T47D (cell line): ENCODE measurements around the gene NGRN.

Experiments used
- DNase-seq, 2 experiments: peaks; one replicate each; pipeline versions ENCODE4 v3.0.0 to v3.0.0-alpha.2; 2011 to 2012; ENCODE audit warnings: low read depth in 1 of 2, low spot score in 1 of 2
- JUND ChIP-seq: IDR thresholded peaks from 2 replicates; pipeline ENCODE4 v1.6.1; 2012; ENCODE audit warnings: low read depth
- in situ Hi-C: cut with HindIII; loops from 2 replicates; pipeline ENCODE4 v1.10.0; 2016; ENCODE audit warnings: low sequenced_read_pairs, low pct_unique_long_range_greater_than_20kb

The NGRN gene

DNA sequence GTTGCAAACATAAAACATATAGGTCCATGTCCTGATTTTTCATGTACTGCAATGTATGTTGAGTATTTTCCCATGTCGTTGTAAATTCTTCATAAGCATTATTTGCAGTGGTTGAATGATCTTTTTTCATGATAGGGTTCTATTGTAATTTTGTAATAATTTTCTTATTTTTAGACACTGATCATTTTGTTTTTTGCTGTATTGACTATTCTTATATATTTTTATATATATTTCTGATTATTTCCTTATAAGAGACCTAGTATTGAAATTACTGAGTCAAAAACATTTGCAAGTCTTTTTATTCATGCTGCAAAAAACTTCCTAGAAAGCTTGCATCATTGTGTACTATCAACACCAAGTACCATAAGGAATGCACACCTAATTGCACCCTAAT is 55.4 kb downstream of the NGRN start:
- in situ Hi-C loops: no loop called here
- no peak for DNase-seq
- no peak for TF ChIP-seq JUND
